ENCODE data around the gene CAB39L.

The CAB39L gene

DNA sequence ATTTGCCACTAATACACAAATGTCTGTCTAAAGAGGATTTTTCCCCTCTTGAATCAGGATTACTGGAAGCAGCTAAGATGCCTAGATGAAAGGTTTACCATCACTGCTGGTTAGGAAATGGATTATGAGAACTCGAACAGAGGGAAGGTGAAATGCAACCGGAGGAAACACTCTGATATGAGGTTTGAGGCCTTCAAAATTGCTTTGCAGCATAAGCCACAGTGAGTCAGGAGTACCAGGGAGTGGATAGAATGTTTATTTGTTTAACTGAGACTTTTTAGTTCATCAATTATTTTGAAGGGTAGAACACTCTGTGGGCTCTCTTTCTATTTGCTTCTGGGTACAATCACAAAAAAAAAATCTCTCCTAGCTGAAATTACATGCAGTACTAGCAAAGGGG lies 178.0 kb downstream of the CAB39L start:
- CTCF ChIA-PET, result interaction anchor here (1.4 to 8.6 kb wide), 3 partner anchors 15 to 26 kb away, joined by 6 to 43 read pairs (median 9); partner anchors contain the start of gene CDADC1
- DNase-seq (ENCODE audit: extremely low spot score), result no peak
- TF ChIP-seq, protein P1, sequence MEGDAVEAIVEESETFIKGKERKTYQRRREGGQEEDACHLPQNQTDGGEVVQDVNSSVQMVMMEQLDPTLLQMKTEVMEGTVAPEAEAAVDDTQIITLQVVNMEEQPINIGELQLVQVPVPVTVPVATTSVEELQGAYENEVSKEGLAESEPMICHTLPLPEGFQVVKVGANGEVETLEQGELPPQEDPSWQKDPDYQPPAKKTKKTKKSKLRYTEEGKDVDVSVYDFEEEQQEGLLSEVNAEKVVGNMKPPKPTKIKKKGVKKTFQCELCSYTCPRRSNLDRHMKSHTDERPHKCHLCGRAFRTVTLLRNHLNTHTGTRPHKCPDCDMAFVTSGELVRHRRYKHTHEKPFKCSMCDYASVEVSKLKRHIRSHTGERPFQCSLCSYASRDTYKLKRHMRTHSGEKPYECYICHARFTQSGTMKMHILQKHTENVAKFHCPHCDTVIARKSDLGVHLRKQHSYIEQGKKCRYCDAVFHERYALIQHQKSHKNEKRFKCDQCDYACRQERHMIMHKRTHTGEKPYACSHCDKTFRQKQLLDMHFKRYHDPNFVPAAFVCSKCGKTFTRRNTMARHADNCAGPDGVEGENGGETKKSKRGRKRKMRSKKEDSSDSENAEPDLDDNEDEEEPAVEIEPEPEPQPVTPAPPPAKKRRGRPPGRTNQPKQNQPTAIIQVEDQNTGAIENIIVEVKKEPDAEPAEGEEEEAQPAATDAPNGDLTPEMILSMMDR (IDR thresholded peaks at IDR 0.05; ENCODE audit: control extremely low read depth, extremely low read depth, low read depth, missing control alignments), result no peak
- POLR2A ChIA-PET, result no interaction called here

DNA sequence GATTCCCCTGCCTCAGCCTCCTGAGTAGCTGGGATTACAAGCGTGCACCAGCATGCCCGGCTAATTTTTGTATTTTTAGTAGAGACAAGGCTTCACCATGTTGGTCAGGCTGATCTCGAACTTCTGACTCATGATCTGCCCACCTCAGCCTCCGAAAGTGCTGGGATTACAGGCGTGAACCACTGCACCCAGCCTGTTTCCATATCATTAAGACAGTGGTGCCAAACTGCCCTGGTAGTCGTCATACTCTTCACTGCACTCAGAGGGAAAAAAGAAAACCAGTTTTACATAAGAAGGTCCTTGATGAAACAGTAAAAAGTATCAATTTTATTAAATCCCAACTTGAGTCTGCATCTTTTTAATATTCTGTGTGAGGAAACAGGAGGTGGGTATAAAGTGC lies 181.2 kb downstream of the CAB39L start:
- ChIA-PET CTCF (interaction anchor here (2.2 to 8.6 kb wide), 2 partner anchors 8 to 18 kb away, joined by 12 to 43 read pairs; no protein-coding TSS in a partner anchor), POLR2A (no interaction called here)

DNA sequence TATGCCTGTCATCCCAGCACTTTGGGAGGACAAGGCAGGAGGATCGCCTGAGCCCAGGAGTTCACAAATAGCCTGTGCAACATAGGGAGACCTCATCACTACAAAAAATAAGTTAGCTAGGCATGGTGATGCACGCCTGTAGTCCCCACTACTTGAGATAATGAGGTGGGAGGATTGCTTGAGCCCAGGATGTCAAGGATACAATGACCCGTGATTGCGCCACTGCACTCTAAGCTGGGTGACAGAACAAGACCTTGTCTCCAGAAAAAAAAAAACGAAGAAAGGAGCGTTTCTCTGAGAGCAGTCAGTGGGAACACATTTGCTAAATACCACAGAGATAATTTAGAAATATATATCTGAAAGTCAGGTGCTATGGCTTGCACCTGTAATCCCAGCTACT lies 184.3 kb downstream of the CAB39L start:
- DNase-seq (ENCODE audit: extremely low spot score), result no peak
- ChIA-PET POLR2A (no interaction called here), CTCF (interaction anchor here (1.8 to 8.6 kb wide), 3 partner anchors 11 to 348 kb away, joined by 5 to 43 read pairs (median 8); partner anchors contain the start of gene CDADC1)
- TF ChIP-seq, protein P1 (IDR thresholded peaks at IDR 0.05; ENCODE audit: control extremely low read depth, extremely low read depth, low read depth, missing control alignments), result no peak

More for the DNA sequence above, 181.2 kb downstream of the CAB39L start:
- no peak for DNase-seq (ENCODE audit: extremely low spot score)
- TF ChIP-seq, protein P1 (IDR thresholded peaks at IDR 0.05; ENCODE audit: control extremely low read depth, extremely low read depth, low read depth, missing control alignments), result no peak
